T-helper 1 cell treated with Interleukin-12 subunit alpha and Interleukin-12 subunit beta and Interleukin-4 antibody, amounts not matched to agents 30 μg/mL and 1 μg/mL, for 36 hours (primary cell): Measurements from ENCODE around the gene ITGAD.
A peak's percentile ranks its signal among the peaks of the same experiment; 100 is the strongest.
"Not testable (repeated sequence)": the region's sequence is repeated elsewhere in the genome, so short reads cannot be mapped to it uniquely, and the experiment has no call there.

Experiments used
- H3K27ac Mint-ChIP-seq: one replicate; pipeline ENCODE4 v1.8.0; 2021; ENCODE audit warnings: mild to moderate bottlenecking, mixed read lengths
- H3K27me3 Mint-ChIP-seq: one replicate; pipeline ENCODE4 v1.8.0; 2021; ENCODE audit warnings: low read depth, mixed read lengths
- H3K36me3 Mint-ChIP-seq: one replicate; pipeline ENCODE4 v1.8.0; 2021; ENCODE audit warnings: low read depth, mixed read lengths
- H3K4me1 Mint-ChIP-seq: one replicate; pipeline ENCODE4 v1.8.0; 2021; ENCODE audit warnings: low read depth, mixed read lengths
- H3K4me3 Mint-ChIP-seq: one replicate; pipeline ENCODE4 v1.8.0; 2021; ENCODE audit warnings: mild to moderate bottlenecking, moderate library complexity, mixed read lengths
- H3K9me3 Mint-ChIP-seq: one replicate; pipeline ENCODE4 v1.8.0; 2021; ENCODE audit warnings: mixed read lengths

The ITGAD gene

DNA sequence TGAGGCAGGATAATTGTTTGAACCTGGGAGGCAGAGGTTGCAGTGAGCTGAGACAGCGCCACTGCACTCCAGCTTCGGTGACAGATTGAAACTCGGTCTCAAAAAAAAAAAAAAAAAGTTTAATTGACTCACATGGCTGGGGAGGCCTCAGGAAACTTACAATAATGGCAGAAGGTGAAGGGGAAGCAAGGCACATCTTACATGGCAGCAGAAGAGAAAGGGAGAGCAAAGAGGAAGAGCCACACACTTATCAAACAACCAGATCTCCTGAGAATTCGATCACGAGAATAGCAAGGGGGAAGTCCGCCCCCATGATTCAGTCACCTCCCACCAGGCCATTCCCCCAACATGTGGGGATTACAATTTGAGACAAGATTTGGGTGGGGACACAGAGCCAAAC lies 52.8 kb downstream of the ITGAD start:
- not testable (repeated sequence) for H3K36me3 Mint-ChIP-seq, H3K9me3 Mint-ChIP-seq, H3K4me3 Mint-ChIP-seq, H3K27ac Mint-ChIP-seq, H3K27me3 Mint-ChIP-seq
- peaks cover 10% of the 10 kb centered on the region for H3K4me1 Mint-ChIP-seq

DNA sequence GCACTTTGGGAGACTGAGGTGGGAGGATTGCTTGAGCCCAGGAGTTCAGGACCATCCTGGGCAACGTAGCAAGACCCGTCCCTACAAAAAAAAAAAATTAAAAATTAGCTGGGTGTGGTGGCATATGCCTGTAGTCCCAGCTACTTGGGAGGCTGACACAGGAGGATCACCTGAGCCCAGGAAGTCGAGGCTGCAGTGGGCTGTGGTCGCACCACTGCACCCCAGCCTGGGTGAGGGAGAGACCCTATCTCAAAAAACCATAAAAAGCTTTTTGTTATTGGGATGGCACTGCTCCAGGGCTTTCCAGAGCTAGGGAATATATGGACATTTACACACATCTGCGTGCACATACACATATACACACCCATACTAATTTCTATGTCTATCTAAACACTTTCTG lies 58.1 kb downstream of the ITGAD start:
- Mint-ChIP-seq H3K4me1 (peaks cover 20% of the 10 kb centered on the region), H3K36me3 (peaks cover 7% of the 10 kb centered on the region), H3K27ac (no peak overlapping the region), H3K27me3 (no peaks in the 10 kb centered on the region), H3K9me3 (no peaks in the 10 kb centered on the region), H3K4me3 (no peak overlapping the region)

DNA sequence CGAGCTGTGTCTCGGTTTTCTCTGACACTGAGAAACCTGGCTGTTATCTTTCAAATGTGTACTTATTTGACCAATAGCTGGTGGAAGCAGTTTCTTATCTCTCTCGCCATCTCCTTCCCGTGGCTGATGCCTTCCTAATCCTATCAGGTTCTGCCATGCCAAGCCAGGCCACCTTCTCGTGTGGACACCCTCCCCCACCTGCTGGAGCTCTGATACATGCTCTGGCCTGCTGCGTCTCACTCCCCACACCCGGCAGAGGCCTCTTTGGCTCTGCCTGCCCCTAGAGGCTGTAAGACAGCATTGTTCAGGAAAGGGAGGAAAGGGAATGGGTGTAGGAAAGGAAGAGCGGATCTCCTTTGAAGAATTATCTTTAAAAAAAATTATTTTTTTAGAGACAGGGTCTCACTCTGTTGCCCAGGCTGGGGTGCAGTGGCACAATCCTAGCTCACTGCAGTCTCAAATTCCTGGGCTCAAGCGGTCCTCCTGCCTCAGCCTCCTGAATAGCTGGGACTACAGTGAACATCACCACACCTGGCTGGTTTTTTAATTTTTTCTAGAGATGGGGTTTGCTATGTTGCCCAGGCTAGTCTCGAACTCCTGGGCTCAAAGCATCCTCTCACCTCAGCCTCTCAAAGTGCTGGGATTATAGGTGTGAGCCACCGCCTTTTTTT lies 58.7 kb downstream of the ITGAD start:
- Mint-ChIP-seq H3K4me1 (peaks cover 24% of the 10 kb centered on the region), H3K27me3 (no peaks in the 10 kb centered on the region), H3K4me3 (no peak overlapping the region), H3K9me3 (no peaks in the 10 kb centered on the region), H3K27ac (no peak overlapping the region), H3K36me3 (peaks cover 9% of the 10 kb centered on the region)

DNA sequence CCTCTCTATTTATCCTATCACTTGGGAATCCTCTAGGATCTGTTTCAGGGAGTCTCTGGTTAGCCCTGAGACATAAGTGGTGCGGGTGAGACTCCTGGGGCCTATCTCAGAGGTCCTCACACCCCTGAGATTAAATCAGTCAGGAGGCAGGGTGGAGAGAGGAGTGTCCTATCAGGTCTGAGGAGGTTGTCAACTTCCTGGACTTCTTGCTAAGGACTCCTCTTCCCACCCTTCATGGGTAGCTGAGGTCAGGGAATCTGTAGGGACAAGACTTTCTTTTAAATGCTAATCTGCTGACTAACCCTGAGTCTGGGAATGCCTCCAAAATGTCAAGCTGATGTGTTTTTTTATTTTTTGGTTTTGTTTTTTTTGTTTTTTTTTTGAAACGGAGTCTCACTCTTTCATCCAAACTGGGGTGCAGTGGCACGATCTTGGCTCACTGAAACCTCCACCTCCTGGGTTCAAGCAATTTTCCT lies 59.5 kb downstream of the ITGAD start:
- Mint-ChIP-seq H3K27me3 (no peaks in the 10 kb centered on the region), H3K9me3 (no peaks in the 10 kb centered on the region), H3K4me3 (no peak overlapping the region), H3K4me1 (peaks cover 28% of the 10 kb centered on the region), H3K27ac (no peak overlapping the region), H3K36me3 (peaks cover 9% of the 10 kb centered on the region)

DNA sequence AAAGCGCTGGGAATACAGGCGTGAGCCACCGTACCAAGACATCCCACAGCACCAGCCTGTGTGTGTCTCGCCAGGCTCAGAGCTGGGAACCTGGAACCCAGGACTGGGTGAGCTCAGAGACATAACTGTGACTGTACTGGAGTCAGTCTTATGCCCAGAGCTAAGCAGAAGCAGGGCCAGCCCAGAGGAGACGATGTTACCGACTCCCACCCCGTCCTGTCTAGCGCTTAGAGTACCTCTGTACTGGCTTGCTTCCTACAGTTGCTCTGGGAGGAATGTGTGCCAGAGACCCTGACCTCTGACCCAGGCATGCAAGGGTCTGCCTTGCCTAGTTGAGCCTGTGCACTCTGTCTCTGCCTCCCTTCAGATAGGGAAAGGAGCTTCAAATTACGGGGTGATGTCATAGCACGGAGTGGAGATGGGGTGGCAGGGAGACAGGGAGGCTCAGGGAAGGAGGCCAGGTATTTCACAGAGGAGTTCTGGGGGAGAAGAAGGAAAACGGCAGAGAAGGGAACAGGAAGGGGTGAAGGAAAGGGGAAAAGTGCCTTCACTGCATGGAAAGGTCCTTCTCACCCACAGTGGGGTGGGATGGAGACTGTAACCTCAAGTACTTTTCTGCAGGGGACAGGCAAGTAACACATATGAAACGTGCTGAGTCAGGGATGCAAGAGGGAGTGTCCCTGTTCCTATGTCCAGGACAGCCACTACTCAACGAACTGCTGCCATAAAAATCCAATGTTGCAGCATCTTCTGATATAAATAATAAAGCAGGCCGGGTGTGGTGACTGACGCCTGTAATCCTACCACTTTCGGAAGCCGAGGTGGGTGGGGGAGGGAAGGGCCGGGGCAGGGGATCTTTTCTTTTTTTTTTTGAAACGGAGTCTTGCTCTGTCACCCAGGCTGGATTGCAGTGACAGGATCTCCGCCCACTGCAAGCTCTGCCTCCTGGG lies 60.4 kb downstream of the ITGAD start:
- no peaks in the 10 kb centered on the region for H3K9me3 Mint-ChIP-seq
- H3K27me3 Mint-ChIP-seq, result no peaks in the 10 kb centered on the region
- H3K36me3 Mint-ChIP-seq, result peaks cover 9% of the 10 kb centered on the region
- H3K4me3 Mint-ChIP-seq, result no peak overlapping the region
- H3K27ac Mint-ChIP-seq, result no peak overlapping the region
- peaks cover 34% of the 10 kb centered on the region for H3K4me1 Mint-ChIP-seq

DNA sequence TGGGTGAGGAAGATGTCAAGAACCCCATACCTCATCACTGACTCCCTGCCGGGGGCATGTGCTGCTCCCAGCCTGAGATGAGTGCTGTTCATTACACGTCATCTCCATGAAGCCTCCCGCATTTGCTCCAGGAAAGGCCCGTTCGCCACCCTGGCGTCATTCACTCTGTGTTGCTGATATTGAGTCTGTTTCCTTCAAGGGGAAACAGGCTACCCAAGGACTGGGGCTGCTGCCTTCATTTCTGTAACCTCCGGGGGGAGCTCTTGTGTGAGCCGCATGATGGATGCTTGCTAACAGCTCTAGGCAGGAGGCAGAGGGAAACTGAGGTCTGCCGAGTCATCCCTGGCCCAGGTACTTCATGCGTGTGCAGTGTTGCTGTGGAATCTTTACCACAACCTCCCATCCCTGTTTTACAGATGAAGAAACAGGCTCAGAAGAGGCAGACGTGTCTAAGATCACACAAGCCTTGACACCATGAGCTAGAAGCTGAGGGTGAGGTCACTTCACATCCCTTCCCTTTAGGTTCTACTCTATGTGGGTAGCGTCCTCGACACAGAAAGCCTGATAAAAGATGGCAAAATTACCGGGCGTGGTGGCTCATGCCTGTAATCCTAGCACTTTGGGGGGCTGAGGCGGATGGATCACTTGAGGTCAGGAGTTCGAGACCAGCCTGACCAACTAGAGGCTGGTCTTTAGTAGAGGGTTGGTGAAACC lies 62.6 kb downstream of the ITGAD start:
- peaks cover 40% of the 10 kb centered on the region for H3K4me1 Mint-ChIP-seq
- no peaks in the 10 kb centered on the region for H3K27me3 Mint-ChIP-seq
- no peaks in the 10 kb centered on the region for H3K9me3 Mint-ChIP-seq
- peak overlapping the region; percentile 34 for H3K27ac Mint-ChIP-seq
- no peak overlapping the region for H3K4me3 Mint-ChIP-seq
- peaks cover 9% of the 10 kb centered on the region for H3K36me3 Mint-ChIP-seq

DNA sequence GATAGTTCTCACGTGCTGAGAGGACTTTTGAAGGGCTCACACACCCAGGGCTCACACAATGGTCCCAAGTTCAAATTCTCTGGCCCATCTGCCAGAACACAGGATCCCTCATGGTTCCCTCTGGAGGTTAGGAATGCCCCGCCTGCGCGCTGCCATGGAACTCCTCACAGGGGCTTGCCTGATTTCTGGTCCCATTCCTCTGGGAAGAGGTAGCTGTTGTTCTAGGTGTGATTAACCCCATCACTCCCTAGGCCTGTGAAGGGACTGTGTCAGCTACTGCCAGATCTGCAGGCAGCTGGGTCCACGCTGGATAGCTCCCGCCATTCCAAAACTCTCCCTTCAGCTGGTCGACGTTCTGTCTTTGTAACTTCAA lies 63.8 kb downstream of the ITGAD start:
- Mint-ChIP-seq H3K4me3 (peak overlapping the region; percentile 87), H3K27ac (no peak overlapping the region), H3K36me3 (peaks cover 9% of the 10 kb centered on the region), H3K9me3 (no peaks in the 10 kb centered on the region), H3K27me3 (no peaks in the 10 kb centered on the region), H3K4me1 (peaks cover 39% of the 10 kb centered on the region)

DNA sequence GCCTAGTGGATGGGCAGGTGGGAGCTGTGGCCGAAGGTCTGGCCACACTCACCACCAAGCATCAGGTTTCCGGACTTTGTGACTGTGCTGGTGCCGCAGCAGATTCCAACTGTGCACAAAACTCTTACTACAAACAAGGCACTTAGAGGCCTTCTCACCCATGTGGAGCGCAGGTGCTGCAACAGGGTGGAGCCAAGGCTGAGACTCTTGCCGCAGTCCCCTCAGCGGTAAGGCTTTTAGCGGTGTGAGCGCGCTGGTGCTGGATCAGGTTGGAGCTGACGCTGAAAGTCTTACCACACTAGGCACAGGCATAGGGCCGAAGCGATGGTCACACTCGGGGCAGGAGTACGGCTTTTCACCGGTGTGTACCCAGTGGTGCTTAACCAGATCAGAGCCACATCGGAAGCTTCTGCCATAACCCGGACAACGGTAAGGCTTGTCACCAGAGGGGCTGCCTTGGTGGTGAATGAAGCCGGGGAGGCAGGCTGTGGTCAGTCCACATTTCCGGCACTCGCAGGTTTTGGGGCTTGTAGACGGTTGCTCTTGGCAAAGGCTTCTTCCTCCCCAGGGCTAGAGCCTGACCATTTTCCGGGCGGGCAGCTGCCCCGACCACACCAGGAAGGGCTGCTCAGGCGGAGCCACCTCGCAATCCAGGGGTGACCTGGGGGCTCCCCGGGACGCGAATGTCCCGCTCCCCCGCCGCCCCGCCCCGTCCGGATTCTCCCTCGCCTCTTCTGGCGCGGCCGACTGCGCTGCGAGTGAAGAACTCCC lies 65.1 kb downstream of the ITGAD start:
- H3K36me3 Mint-ChIP-seq, result peaks cover 13% of the 10 kb centered on the region
- no peaks in the 10 kb centered on the region for H3K27me3 Mint-ChIP-seq
- H3K9me3 Mint-ChIP-seq, result no peaks in the 10 kb centered on the region
- peak overlapping the region; percentile 87 for H3K4me3 Mint-ChIP-seq
- H3K4me1 Mint-ChIP-seq, result peaks cover 39% of the 10 kb centered on the region
- H3K27ac Mint-ChIP-seq, result peak overlapping the region; percentile 96

DNA sequence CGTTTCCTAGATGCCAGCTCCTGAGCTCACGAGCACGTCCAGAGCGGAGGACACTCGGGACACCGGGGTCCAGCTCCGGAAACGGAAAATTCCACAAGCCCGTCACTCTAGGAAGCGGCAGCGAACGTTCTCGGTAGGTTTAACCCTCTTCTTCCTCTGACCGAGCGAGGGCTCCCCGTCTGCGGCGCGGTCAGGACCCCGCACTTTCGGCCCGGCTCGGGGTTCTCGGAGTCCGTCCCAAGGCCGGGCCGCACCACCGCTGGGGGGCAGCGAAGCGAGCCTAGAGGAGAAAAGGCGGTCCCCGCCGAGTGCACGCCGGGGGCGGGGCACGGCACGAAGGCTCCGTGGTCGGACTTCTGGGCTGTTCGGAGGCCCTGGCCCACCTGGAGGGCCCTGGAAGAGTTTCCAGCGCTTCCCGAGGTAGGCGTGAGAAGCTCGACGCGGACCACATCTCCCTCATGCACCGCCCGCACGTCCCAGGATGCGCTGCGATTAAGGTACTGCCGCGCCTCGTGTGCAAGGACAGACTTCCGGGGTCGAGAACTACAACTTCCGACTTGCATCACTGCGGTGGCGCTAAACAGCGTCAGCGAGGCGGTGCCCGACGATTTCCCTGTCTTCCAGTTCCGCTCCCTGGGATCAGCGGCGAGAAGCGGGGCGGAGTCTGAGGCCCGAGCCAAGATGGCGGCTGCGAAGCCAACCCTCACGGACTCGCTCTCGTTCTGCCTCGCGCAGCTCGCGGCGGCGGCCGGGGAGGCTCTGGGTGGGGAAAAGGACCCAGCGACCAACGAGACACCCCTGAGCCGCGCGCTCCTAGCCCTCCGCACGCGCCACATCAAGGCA lies 65.9 kb downstream of the ITGAD start, which contains the start of gene ARMC5:
ARMC5 (plus strand) TSS at position 658 of the 843 bp plus-strand sequence; CDS start at position 682, 24 bp downstream.
- Mint-ChIP-seq H3K4me1 (peaks cover 35% of the 10 kb centered on the region), H3K27ac (peak within 1 kb of the TSS; percentile 96), H3K9me3 (no peaks in the 10 kb centered on the region), H3K4me3 (peak within 1 kb of the TSS; percentile 87), H3K36me3 (peaks cover 15% of the 10 kb centered on the region), H3K27me3 (no peaks in the 10 kb centered on the region)

DNA sequence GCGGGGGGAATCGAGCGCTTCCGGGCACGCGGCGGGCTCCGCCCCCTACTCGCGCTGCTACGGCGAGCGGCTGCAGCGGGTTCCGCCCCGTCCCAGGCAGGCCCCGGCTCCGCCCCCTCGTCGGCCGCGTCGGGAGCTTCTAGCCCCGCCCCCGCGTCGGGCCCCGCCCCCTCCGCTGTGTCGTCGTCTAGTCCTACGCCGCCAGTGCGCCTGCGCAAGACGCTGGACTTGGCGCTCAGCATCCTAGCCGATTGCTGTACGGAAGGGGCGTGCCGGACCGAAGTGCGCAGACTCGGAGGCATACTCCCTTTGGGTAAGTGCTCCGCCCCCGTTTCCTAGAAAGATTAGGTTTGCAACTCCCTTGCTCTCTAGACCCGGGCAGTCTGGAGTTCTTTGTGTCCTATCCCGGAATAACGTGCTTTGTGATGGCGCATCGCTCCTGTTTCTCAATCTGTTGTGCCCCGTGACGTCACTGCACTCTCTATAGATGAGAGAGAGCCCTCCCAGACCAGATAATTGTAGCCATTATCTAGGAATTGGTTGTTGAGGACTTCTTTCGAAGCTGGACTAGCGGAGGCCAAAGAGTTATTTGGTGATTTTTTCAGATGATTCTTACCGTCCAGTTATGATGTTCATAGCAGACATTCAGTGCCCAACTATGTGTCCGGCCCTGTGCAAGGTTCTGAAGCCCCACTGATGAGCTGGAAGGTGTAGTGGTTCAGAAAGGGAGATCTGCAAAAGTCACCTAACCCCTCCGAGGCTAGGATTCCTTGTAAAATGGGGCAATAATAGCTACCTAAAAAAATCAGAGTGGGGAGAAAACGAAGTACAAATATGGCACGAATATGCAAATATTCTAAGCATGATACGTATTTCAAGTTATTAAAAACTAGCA lies 66.8 kb downstream of the ITGAD start:
- Mint-ChIP-seq H3K36me3 (peaks cover 17% of the 10 kb centered on the region), H3K4me3 (peak overlapping the region; percentile 87), H3K27me3 (no peaks in the 10 kb centered on the region), H3K9me3 (no peaks in the 10 kb centered on the region), H3K4me1 (peaks cover 34% of the 10 kb centered on the region), H3K27ac (peak overlapping the region; percentile 96)

DNA sequence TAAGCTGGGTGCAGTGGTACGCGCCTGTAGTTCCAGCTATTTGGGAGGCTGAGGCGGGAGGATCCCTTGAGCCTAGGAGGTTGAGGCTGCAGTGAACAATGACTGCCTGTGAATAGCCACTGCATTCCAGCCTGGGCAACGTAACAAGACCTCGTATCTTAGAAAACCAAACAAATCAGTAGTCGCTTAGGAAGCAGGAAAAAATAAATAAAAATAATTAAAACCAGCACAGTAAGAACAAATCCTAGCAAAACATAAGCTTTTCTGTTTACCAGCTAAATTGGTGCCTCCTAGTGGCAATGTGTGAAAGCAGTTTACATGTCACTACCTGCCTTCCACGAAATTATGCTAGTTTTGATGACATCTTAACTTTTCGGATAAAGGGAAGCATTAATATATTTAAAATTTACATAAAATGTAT lies 67.5 kb downstream of the ITGAD start:
- H3K4me1 Mint-ChIP-seq, result peaks cover 30% of the 10 kb centered on the region
- peak overlapping the region; percentile 82 for H3K27ac Mint-ChIP-seq
- H3K27me3 Mint-ChIP-seq, result no peaks in the 10 kb centered on the region
- peaks cover 17% of the 10 kb centered on the region for H3K36me3 Mint-ChIP-seq
- no peak overlapping the region for H3K4me3 Mint-ChIP-seq
- H3K9me3 Mint-ChIP-seq, result no peaks in the 10 kb centered on the region

DNA sequence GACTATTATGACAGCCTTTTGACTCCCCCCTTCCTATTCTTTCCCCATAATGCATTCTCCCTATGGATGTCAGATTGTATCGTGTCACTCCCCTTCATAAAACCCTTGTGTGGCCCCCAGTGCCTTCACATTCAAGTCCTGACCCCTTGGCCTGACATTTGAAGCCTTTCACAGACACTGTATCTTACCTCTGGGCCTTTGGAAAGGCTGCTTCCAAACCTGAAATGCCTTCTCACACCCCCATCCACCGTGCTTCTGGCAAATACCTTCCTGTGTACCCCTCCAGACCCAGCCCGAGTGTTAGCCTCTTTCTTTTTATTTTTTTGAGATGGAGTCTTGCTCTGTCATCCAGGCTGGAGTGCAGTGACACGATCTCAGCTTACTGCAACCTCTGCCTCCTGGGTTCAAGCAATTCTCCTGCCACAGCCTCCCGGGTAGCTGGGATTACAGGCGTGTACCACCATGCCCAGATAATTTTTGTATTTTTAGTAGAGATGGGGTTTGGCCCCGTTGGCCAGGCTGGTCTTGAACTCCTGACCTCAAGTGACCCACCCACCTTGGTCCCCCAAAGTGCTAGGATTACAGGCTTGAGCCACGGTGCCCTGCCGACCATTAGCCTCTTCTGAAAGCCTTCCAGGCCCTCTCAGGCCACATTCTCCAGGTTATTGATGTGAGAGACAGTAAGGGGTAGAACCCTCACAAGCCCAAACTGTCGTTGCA lies 68.2 kb downstream of the ITGAD start:
- no peaks in the 10 kb centered on the region for H3K27me3 Mint-ChIP-seq
- H3K36me3 Mint-ChIP-seq, result peaks cover 16% of the 10 kb centered on the region
- H3K4me1 Mint-ChIP-seq, result peaks cover 24% of the 10 kb centered on the region
- H3K4me3 Mint-ChIP-seq, result no peak overlapping the region
- no peaks in the 10 kb centered on the region for H3K9me3 Mint-ChIP-seq
- H3K27ac Mint-ChIP-seq, result peak overlapping the region; percentile 66
